ENCODE results near the gene CCNDBP1.

Gene CCNDBP1

DNA sequence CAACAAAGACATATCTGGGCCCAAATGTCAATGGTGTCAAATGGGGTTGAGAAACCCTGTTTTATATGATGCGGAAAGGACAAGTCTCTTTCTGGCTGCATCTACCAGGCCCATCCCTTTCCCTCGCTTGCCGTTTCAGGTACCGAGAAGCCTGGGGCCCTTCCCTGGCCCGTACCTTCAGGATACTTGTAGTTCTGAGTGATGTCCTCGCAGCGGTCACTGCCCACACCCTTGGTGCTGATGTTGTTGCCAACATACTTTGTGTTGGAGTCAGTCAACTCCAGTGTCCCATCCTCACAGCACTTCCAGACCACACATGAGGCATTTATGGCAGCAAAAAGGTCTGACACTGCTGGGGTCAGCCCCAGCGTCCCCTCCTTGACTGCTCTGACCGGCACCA is 21.8 kb downstream of the CCNDBP1 start:
- no peak for DNase-seq (ENCODE audit: low read depth)
- TF ChIP-seq, protein P1, sequence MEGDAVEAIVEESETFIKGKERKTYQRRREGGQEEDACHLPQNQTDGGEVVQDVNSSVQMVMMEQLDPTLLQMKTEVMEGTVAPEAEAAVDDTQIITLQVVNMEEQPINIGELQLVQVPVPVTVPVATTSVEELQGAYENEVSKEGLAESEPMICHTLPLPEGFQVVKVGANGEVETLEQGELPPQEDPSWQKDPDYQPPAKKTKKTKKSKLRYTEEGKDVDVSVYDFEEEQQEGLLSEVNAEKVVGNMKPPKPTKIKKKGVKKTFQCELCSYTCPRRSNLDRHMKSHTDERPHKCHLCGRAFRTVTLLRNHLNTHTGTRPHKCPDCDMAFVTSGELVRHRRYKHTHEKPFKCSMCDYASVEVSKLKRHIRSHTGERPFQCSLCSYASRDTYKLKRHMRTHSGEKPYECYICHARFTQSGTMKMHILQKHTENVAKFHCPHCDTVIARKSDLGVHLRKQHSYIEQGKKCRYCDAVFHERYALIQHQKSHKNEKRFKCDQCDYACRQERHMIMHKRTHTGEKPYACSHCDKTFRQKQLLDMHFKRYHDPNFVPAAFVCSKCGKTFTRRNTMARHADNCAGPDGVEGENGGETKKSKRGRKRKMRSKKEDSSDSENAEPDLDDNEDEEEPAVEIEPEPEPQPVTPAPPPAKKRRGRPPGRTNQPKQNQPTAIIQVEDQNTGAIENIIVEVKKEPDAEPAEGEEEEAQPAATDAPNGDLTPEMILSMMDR (IDR thresholded peaks at IDR 0.05; ENCODE audit: insufficient read depth, low read depth, low read length, missing control alignments) = no peak
- H3K4me3 ChIP-seq (ENCODE audit: low read length) = no peak overlapping the region

DNA sequence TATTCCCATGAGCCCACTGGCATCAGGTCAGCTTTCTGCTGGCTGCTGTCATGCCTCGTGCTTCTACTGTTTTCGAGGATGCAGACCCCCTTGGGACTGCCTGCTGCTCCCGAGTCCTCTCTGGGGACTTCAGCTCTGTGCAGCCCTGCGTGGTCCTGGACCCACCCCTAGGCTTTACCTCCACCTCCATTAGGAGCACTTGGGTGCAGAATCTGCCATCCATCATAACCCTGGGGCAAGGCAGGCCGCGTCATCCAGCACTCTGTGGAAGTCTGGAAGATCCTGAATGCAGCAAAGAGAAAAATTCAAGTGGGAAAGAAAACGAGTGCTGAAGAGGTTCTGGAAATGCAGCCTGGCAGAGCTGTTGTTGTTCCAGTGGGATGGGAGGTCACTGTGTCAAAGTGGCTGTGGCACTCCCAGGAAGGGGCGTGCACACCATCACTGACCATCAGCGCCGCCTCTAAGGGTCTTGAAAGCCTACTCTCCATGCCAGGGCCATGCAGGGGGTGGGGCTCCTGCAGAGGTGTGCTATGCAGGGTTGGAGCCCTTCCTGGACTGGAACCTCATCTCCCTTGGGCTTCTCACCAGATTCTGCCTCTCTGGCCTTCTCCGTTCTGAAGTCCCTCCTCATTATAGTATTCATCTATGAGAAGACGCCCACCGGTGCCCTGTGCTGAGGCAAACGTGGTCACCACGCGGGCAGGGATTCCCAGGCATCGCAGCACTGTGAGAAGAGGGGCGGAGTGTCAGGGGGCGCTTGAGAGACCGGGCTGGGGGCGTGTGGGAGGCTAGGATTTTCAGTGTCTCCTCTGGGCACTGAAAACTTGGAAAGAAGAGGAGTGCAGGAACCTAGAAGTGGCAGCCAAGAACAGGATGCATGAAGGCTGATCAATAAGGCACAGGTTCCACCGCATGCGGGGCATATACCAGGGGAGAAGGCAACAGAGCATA is 23.1 kb downstream of the CCNDBP1 start:
- H3K4me3 ChIP-seq (ENCODE audit: low read length) = no peak overlapping the region
- TF ChIP-seq, protein P1 (IDR thresholded peaks at IDR 0.05; ENCODE audit: insufficient read depth, low read depth, low read length, missing control alignments) = no peak
- no peak for DNase-seq (ENCODE audit: low read depth)

DNA sequence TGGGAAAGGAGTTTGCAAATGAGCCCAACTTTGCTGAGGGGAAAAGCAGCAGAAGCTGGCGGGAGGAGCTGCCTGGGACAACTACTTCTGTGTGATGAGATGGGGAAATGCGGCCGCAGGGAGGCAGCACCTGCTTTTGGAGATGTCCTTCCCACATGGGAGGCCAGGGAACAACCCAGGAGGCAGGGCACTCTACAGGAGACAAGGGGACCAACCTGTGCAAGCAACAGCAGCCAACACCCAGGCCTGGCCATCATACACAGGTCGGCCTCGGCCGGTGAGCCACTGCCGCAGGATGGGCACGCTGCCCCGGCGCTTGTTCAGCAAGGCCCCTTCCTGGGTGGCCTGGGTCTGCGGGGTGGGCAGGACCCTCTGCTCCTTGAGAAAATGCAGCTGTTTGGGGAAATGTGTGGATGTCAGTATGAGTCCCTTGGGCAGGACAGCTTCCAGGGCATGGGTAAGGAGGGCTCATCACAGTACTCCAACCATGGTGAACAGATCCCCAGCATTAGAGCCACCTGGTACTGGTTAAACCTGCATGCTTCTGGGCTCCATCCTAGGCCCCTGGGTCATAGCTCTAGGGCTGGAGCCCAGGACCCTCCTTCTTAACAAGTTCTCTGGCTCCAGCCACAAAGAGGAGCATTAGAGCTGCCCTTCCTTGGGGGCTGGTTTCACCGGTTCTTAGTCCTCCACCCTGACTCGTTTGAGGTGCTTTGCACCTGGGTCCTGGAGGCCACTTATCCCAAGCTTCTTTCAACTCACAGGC is 24.0 kb downstream of the CCNDBP1 start:
- DNase-seq (ENCODE audit: low read depth) = peak; percentile 54
- TF ChIP-seq, protein P1 (IDR thresholded peaks at IDR 0.05; ENCODE audit: insufficient read depth, low read depth, low read length, missing control alignments) = peak; percentile 48
- H3K4me3 ChIP-seq (ENCODE audit: low read length) = no peak overlapping the region

DNA sequence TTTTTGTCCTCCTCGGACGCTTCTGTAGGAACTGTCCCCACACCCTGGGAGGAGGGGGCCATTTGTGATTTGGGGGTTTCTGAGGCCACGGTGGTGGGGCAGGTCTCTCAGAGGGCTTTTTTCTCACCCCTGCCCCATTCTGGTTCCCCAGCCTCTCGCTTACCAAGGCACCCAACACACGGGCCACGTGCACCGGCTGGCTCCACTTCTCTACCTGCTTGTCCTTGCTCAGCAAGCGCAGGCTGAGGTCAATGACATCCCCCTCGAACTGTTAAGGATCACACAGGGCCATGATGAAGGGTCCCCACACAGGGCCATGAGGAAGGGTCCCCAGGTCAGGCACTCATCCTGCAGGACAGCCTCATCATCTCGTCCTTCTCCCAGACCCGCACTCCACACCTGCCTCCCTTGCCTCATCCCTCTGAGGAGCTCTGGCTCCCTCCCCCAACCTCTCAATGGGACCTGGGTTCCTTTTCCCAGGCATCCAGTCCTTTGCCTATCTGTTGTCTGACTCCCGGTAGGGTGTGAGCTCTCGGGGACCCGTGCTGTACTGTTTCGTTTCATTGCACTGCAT is 25.1 kb downstream of the CCNDBP1 start:
- TF ChIP-seq, protein P1 (IDR thresholded peaks at IDR 0.05; ENCODE audit: insufficient read depth, low read depth, low read length, missing control alignments) = no peak
- no peak overlapping the region for H3K4me3 ChIP-seq (ENCODE audit: low read length)
- DNase-seq (ENCODE audit: low read depth) = no peak

DNA sequence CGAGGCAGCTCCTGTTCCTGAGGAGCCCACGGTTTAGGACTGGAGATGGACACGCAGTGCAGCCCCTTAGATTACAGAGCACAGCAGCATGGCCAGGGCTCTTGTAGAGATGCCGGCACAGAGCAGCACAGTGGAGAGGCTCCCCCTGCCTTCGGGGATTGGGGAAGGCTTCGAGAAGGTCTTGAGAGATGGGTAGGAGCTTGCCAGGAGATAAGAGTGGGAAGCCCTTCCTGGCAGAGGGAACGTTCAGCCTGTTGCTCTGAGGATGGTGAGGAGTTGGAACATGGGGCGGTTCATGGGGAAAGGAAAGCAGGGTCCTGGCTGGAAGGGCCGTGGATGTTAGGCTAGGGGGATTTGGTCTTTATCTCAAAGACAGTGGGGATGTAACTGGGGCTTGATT is 25.6 kb downstream of the CCNDBP1 start:
- DNase-seq (ENCODE audit: low read depth) = no peak
- TF ChIP-seq, protein P1 (IDR thresholded peaks at IDR 0.05; ENCODE audit: insufficient read depth, low read depth, low read length, missing control alignments) = no peak
- H3K4me3 ChIP-seq (ENCODE audit: low read length) = no peak overlapping the region

DNA sequence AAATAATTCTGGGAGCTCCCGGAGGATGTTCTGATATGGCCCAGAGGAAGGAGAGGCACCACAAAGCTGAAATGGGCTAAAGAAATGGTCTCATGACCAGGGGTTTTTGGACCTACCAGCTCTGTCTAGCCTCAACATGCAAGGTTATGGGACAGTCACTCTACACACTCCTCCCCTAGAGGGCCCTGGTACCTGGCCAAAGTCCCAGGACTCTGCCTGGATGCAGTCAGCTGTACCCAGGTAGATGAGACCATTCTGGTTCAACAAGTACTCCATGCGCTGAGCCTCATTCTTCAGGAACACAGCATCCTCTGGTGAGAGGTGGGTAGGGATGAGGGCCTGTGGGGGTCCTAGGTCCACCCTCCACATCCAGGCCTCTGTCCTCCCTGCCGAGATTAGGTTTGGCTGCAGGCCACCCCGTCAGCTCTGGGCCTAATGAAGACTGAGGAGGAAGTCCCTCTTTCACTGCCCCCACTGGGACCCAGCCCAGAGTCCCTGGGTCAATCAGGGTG is 26.1 kb downstream of the CCNDBP1 start:
- no peak for DNase-seq (ENCODE audit: low read depth)
- H3K4me3 ChIP-seq (ENCODE audit: low read length) = no peak overlapping the region
- TF ChIP-seq, protein P1 (IDR thresholded peaks at IDR 0.05; ENCODE audit: insufficient read depth, low read depth, low read length, missing control alignments) = no peak

Measured in epithelial cell of esophagus (primary cell).